Measurements from ENCODE around the gene ISLR.
"Not testable (repeated sequence)": the region's sequence is repeated elsewhere in the genome, so short reads cannot be mapped to it uniquely, and the experiment has no call there.

ISLR gene

DNA sequence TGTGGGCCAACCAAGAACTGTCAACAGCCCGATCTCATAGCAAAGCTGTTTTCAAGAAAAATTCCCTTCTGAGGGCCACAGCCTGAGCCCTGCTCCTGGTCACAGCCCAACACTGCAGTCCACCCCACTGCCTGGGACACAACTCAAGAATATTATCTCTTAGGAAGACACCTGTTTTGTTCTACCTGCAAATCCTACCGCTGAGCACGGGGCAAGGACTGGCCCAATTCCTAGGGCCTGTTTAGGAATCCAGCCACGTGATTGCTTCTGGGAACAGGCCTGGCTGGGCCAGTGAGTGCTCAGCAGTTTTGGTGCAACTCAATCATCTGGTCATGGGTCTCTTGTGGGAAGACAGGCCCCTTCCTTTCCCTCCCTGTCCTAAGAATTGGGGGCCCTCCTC lies 34.9 kb upstream of the ISLR start:
- no peak for DNase-seq

DNA sequence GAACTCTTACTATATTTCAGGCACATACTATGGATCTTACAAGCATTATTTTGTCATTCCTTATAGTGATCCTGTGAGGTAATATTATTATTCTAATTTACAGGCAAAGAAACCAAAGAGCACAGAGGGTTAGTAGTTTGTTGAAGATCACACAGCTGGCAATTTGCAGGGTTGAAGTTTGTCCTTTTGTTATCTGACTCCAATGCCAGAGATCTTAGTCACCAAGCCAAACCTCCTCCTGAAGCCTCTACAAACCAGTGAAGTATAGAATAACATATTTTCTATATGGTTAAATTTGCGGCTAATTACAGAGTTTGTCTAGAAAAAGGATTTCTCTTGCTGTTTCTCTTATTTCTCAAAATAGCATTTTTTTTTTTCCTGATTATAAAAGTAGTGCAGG lies 31.9 kb upstream of the ISLR start:
- no peak for DNase-seq

DNA sequence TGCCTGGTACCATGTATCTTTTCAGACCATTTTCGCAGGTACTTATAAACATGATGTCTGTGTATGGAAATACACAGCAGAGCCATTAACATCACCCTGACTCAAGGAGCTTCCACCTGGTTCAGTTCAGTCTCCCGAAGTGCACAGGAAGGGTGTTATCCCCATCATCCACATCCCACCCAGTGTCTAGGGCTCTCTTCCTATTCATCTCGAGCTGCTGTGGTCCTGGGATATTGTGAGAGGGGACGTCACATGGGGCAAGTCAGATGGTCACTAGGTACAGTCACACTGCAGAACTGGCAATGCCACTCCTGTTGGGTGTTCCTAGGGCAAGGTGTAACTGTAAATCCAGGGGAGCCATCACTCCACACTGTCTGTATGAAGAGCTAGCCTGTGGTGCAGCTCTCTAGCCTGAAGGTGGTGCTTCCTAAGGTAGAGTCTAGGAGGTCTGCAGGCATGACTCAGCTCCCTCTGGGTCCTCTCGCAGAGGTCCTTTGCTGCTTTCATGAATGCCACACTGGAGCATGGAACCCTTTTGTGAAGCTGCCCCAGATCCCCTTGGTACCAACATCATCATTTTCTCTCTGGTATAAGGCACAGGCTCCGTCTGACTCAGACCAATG lies 29.2 kb upstream of the ISLR start:
- DNase-seq: peak; percentile 39

DNA sequence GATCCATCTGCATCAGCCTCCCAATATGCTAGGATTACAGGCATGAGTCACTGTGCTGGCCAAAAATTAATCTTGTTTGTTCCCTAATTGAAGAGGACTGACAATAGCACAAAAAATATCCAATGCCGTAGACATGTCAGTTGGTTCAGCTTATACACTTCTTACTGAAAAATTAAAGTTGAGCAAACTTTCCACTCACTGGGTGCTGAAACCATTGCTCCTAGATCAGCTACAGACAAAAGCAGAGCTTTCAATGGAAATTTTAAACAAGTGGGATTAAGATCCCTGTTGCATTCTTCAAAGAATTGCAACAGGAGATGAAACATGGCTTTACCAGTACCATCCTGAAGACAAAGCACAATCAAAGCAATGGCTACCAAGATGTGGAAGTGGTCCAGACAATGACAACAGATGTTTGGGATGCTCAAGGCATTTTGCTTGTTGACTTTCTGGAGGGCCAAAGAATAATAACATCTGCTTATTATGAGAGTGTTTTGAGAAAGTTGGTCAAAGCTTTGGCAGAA lies 27.2 kb upstream of the ISLR start:
- no peak for DNase-seq

DNA sequence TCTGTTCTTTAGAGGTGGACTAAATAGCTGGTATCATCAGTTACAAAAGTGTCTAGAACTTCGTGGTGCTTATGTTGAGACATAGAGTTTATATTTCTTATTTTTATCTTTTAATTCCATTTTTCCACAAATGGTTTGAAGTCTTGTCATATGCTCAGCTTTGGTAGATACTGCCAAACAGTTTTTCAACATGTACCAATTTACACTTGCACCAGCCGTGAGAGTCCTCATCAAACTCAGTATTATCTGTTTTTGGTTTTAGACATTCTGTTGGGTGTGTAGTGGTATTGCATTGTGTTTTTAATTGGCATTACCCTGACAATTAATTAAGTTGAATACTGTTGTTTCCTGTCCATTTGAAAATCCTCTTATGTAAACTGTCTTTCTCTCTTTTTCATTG lies 26.5 kb upstream of the ISLR start:
- no peak for DNase-seq

DNA sequence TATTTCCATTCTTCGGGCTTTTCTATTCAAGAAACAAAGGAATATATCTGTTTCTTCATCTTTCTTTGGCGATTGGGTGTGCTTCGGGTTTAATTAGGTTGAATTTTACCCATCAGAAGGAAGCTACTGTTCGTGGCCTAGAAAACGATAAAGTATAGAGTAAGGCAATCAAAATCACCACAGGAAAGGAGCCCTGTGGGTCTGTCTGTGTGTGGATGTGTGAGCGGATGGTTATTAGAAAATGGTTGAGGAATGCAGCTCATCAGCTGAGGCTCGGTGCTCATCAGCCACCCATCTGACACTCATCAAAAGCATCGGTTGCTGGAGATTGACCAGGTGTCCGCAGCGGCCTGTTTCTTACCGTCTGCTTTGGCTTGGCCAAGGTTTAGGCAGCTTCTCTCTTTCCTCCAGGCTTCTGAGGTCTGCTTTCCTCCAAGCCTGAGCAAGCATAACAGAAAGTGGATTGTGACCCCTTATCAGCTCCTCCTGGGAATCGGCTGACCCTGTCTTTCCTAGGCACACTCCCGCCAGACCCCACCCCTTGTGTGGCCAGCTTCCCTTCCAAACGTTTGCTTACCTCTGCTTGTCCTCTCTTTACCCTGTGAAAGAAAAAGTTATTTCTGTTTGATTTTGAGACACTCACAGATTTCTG lies 17.6 kb upstream of the ISLR start:
- DNase-seq: peak; percentile 2

DNA sequence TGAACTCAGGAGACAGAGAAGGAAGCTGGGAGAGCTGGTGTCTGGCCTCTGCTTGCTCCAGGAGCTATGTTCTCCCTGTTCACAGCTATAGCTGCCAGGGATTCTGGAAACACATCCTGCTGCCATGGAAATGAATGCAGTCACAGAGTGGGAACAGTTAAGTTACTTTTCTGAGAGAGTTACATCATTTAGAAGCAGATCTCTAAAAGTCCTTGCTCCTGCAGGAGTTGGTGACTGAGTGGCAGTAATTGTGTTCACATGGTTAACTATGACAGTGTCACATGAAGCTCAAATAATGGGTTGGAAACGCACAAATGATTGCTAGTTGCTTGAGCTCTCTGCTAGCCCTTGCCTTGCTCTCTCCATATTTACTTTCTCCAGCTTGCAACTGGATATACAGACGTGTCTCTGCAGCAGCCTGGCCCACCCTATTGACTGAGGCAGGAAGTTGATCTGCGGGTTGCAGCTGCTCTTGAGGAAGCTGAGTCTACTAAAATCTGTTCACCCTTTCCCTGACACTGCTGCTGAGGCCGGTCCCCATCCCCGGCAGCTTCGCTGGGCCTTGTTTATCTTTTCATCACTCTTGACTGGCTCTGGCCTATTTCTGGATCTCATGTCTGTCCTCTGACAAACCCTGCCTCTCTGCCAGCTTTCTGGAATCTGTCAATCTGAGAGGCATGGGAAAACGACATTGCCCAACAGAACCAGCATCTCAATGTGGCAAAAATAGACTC lies 16.7 kb upstream of the ISLR start:
- peak; percentile 80 for DNase-seq

DNA sequence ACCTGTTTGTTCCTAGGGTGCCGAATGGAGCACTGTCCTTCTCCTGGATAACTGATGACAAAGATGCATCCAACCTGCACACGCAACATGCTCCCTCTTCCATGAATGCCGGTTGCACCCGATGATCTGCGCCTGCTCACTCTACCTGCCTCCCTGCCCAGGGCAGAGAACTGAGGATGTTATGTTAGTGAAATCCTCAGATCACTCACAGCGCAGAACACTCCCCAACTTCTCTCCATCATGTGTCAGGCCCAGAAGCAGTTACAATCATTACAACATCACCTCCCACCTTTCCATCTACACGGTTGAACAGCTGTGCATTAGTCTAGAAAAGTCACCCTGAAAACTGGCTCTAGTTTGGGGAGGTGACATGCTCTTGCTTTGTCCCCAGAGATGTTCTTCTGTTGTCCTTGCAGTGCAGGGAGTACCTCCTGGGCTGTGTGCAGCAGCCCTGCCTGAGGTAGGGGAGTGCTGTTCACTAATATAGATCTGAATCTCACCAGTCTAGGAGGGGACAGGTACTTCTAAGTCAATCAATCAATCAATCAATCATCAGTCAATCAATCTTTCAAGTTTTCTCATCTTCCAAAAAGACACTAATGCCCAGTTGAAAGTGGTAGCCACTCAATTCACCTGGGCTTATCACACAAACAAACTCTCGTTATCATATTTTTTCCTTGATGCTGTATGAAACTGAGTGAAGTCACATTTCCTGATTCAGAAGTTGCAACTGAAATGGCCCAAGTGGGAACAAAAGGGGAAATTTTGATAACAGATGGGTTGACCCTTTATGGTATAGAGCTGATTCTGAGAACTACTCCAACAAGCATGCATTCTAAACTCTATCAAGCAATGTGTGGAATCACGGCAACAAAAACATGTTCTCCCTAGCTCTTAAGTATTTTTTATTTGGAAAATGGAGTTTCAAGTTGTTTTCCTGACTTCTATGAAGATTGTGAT lies 15.4 kb upstream of the ISLR start:
- no peak for DNase-seq

DNA sequence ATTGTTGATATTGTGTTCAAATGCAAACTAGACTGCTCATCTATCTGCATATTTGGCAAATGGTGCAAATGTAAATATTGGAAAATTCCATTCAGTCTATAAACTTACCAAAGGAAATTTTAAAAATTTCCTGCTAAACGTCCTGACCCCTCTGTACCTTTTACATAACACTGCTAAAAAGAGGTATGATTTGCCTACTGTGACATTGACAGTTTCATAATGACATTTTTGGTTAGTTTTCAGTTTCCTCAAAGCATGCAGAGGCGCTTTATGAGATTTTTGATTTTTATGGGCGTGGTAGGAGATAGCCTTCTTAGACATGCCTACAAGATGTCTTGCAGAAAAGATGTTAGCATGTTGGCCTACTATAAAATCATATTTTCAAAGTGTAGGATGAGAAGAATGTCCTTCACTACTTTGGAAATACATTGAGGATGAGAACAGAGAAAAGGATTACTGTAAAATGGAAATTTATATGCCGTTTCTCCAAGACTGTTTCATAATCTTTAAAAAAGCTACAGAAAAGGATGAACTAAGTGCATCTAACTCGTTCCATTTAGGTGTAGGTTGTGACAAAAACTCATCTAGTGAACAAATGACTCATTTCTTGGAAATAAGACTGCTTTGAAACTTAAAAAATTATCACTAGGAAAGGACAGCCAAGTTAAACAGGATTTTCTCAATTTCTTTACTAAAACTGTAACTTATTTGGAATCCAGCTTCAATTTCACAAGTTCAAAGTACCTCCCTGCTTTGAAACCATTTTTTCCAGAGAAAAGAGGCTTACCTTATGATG lies 14.5 kb upstream of the ISLR start:
- no peak for DNase-seq

DNA sequence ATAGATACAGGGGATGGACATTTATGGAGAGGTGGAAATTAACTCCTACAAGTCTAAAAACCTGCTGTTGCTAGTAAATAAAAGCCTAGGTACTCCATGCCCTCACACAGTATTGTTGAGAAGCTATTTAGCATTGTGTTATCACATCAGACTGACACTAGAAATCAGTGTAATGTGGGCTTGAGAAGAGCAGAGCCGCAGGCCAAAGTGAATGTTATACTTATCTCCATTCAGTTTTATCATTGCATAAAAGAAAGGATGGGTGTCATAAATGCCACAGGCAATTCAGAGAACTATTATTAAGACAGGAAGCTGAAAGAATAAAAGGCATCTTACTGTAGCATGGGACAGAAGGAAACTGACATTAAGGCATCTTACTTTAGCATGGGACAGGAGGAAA lies 13.7 kb upstream of the ISLR start:
- DNase-seq: peak; percentile 18

DNA sequence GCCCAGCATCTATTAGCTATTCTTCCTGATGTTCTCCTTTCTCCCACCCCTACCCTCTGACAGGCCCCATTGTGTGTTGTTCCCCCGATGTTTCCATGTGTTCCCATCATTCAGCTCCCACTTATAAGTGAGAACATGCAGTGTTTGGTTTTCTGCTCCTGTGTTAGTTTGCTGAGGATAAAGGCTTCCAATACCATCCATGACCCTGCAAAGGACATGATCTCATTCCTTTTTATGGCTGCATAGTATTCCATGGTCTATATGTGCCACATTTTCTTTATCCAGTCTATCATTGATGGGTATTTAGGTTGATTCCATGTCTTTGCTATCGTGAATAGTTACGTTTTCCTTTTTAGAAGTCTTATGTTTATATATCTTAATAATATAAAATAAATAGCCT lies 13.1 kb upstream of the ISLR start:
- DNase-seq: not testable (repeated sequence)

DNA sequence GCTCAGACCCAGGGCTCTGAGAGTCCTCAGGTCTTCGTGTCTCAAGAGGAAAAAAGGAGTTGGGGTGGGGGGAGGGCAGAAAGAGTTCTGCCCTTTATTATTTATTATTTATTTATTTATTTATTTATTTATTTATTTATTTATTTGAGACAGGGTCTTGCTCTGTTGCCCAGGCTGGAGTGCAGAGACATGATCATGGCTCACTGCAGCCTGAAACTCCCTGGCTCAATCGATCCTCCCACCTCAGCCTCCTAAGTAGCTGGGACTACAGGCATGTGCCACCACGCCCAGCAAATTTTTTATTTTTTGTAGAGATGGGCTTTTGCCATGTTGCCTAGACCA lies 11.3 kb upstream of the ISLR start:
- not testable (repeated sequence) for DNase-seq

DNA sequence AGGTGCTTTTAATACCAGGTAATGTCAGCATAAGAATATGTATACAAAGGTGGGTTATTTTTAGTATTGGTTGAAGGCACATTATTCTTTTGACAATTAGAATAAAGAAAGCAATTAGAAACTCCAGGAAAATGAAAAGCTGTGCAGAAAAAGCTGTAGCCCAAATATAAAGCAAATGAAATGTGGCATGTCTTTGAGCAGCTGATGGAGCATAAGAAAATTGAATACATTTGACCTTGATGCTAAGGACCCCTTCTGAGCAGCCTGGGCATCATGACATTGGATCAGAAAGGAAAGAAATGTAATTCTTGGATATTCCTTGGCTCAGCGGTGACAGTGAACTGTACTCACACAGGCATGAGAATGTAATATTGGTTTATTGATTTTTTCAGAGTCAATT lies 8.0 kb upstream of the ISLR start:
- no peak for DNase-seq

DNA sequence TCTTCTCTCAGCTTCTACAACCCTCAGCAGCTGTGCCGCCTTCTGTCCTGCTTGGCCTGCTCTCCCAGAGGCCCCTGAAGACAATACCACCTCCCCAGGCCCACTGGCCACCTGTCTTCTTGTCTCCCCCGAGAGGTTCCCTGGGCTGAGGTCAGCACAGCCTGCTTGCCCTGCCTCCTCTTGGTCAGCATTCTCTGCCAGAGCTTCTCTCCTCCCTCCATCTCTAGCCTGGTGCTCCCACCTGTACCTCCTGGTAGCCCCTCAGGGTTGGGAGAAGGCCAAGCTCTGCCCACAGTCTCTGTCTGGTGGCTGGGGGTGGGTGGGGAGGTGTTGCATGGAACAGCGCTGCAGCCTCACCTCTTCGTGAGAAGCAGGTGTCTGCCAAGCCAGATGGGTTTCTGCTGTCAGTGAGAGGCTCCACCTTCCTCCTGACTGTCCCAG lies 5.6 kb upstream of the ISLR start:
- DNase-seq: peak; percentile 22

DNA sequence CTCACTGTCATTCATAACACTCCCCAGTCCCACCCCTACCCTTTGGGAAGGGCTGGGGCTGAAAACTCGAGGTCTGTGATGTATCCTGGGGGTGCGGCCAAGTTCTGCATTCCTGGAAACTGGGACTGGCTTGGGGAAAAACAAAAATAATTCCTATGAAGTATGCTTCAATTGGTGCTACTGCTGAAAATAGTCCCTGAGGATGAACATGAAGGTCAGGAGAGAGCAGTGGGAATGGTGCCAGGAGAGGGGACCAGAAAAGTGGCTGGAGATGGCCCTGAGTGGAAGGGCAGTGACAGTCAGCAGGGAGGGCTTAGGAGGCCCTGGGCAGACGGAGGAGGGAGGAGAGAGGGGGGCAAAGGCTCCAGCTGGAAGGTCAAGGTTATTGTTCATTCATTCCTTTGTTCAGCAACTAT lies 4.8 kb upstream of the ISLR start:
- DNase-seq: no peak

DNA sequence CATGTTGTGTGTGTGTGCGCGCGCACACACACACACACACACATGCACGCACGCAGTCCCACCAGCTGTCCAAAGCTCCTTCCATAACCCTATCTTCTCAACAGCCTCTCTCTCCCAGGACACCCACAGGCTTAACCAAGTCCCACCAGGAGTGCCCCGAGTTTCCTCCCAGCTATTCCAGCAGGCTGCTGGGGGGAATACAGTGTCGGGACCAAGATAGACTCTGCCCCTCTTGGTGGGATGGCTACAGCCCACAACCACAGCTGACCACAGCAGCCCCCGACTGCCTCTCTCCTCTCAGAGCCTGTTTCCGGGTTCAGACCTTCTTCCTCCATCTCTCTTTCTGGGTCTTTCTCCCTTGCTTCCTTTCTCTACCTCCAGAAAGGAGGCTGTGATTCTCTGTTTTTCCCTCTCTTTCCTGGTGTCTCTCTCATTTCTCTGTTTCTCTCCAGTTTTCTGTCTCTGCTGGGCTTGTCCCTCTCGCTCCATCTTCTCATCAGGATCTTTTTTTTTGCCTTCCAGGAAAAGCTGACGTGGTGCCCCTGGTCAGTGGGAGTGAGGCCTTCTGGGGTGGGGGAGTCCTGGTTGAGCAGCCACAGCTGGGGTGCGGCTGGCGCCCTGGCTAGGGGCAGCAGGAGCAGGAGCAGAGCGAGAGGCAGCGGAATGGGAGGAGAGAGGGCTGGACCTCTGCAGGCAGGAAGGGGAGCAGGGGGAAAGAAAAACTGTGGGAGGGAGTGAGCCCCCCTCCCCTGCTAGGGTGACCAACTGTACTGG lies 3.3 kb upstream of the ISLR start:
- no peak for DNase-seq

DNA sequence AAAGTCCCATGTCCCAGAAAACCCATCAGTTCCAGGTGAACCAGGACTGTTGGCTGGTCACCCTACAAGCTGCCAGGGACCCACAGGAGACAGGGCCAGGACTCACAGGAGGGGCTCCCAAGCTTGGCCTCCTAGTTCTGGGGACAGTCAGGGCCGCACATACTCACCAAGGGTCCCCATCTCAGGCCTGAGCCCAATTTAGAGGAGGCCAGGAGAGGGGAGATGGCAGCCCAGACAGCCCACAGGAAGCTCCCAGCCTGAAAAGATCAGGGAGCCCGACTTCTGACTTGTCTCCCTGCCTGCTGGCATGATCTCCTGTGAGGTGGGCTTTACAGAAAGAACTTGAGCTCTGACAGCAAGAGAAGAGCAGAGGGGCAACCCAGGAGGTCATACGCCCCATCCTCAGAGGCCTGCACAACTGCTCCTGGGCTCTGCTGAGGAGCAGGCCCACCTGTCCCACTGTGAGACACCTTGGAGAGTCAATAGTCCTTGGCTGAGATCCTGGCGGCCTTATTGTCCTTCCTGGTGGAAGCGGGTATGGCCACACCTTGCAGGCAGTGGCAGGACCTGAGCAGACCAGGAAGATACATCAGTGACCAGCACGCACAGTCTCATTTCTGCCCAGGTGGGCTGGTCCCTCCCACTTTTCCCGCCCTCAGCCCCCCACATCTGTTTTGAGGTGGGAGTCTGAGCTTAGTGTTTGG lies 2.5 kb upstream of the ISLR start:
- peak; percentile 29 for DNase-seq

DNA sequence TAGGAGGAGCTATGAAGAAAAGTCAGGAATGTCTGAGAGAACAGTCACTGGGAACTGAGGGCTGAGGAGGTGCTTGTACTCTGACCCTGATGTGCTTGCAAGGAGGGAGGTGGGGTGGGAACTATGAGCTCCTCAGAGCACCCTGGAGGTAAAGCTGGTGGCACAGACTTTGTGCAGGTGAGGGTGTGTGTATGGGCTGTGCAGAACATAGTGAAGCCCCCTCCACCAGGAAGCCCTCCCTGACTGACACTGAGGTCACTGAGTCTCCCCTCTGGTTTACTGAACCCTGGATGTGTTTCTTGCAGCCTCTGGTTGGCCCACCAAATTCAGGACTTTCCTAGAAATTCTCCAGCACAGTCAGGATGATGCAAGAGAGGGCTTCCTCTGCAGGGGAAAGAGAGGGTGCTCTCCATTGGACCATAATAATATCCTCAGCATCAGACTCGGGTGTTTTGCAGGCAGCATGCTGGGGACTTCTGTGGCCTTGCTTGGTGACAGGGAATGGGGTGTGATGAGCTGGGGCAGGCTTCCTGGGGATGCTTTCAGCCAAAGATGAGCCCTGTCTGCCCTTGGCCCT lies 1.5 kb upstream of the ISLR start:
- no peak for DNase-seq

DNA sequence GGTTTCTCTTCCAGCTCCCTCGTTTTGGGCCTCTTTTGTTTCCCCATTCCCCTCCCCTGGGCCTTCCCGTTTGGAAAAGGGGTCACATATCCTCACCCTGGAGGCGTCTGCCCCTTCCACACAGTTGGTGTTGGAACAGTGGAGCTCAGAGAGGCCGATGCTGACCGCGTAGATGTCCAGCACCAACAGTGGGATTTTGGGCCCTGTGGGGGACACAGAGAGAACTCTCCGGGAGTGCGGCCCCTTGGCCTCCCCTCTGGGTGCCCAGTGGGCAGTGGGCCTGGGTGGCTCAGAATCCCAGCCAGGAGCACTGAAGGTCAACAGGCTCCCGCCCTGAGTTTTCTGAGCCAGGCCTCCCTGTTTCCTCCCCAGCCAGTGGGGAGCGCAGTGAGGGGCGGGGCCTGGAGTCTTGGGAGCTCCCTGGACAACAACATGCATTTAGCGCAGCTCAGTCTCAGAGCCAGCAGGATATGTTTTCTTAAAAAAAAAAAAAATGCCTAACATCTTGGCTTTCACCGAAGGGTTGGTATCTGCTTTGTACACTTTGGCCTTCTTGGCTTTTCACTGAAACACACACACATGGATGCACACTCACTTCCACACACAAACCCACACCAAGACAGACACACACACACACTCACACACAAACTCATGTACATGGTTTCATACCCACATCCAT lies 670 bp upstream of the ISLR start:
- no peak for DNase-seq
